ENCODE results near the gene MFF.
"Not testable (repeated sequence)": the region's sequence is repeated elsewhere in the genome, so short reads cannot be mapped to it uniquely, and the experiment has no call there.

MFF gene

DNA sequence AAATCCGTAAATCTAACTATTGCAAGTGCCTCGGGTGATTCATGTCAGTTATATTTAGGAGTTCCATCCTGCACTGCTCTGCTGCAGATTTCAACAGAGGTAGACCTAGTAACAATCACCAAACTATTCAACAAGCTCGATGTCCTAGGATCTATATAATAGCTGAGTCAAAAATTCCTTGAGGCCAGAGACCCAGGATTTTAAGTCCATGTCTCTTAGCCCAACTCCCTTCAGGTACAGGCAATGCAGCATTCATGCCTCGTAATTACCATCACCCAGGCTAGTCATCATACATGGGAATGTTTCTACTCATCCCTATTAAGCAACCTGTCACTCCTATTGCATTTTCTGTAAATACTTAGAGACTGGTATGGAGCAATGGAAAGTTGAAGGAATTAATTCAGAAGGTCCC is 53.3 kb downstream of the MFF start:
- no peak for DNase-seq

DNA sequence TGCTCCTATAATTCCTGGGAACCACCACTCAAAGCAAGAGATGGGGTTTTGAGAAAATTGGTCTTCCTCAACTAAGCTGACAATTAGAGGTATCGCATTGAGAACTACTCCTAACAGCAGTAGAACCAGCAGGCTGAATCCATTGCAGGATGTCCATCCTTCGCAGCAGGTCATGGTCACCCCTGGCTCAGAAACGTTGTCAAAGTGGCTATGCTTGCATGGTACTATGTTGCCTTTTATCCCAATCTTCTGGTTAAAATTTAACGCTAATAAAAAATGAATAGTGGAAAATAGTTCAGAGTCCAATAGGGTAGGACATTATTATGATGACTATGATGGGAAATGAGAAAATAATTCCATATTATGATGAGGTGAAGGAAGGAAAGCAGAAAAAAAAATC is 54.0 kb downstream of the MFF start, which contains the start of gene TM4SF20:
Gene TM4SF20 (minus strand): TSS at position 212 of the 400 bp plus-strand sequence. CDS start 38 bp downstream, at position 174.
- DNase-seq: no peak

DNA sequence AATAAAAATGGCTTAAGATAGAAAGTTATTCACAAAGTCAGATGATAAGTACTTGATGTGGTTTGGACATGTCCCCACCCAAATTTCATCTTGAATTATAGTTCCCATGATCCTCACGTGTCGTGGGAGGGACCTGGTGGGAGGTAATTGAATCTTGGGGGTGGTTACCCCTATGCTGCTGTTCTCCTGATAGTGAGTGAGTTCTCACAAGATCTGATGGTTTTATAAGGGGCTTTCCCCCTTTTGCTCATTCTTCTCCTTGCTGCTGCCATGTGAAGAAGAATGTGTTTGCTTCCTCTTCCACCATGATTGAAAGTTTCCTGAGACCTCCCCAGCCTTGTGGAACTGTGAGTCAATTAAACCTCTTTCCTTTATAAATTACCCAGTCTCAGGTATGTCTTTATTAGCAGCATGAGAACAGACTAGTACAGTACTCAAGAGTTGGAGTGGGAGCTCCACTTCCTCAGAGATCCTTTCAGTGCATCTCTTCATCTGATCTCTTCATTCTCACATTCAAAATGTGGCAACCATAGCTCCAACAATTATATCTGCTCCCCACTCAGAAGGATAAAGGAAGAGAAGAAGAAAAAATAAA is 57.3 kb downstream of the MFF start:
- not testable (repeated sequence) for DNase-seq

DNA sequence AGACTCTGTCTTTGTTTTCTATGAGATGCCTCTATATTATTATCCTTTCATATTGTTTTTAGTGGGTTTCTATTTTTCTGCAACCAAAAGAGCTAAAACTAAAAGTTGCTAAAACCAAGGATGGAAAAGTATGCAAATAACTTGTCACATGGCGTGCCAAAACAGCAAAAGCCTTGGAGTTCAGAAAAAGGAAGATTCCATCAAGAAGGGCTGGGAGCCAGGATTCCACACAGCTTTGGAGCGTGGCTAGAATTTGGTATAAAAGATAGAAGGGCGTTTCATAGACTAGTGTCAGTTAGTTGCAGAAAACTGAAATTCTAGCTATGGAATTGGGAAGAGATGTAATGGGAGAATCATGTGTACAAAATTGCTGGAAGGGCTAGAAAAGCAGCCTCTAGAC is 58.6 kb downstream of the MFF start:
- DNase-seq: no peak

DNA sequence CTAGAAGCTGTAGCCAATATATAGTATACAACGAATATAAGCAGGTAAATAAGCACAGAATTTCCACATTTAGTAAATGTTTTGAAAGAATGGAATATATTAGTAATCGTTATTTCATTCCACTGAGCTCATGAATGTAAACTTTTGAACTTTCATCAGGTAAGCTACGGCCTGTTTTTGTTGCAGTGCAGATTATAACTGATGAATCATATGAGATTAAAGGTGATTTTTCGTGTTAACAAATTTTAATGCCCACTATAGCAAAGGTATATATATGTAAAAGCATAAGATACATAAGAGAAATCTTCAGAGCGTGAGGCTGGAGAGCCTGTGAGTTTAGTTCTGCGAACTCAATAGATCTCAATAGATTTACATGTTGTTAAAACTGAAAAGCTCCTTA is 61.6 kb downstream of the MFF start:
- no peak for DNase-seq

DNA sequence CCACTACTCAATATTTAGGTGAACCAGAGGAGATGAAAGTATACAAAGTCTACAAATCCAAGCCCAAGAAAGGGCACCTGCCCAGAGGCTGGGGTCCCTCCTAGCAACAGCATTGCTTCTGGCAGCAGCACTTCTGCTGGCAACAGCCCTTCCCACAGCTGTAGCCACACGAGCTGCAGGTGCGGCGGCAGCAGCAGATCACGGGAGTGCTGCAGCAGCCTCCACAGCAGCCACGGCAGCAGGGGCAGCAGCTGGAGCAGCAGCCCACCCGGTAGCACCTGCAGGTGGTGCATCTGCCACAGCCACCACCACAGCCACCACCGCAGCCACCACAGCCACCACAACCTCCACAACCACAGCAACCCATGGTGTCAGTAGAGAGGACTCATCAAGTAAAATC is 62.5 kb downstream of the MFF start, which contains the start of gene SCYGR1:
Gene SCYGR1 (minus strand): TSS at position 367 of the 400 bp plus-strand sequence. CDS start 0 bp downstream, at position 367.
- DNase-seq: not testable (repeated sequence)

DNA sequence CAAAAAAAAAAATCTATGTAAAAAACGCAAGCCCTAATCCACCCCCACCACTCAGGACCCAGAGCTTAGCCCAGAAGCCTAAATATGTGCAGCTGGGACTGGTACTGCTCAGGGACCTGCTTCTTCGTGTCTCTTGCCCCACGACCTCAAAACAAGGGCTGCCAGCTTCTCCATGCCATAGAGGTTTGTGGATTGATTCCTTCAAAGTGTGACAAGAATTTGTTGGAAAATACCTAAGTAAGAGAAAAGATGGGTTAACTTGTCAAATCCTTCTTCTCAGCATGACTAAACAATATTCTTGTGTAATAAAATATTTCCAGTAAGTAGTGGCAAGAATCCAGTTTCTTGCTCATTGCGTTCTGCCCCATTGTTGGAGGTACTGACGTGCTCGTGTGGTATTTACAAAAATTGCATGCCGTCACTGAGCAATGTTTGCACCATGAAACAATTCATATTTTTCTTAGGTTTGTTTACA is 63.5 kb downstream of the MFF start:
- DNase-seq: no peak

DNA sequence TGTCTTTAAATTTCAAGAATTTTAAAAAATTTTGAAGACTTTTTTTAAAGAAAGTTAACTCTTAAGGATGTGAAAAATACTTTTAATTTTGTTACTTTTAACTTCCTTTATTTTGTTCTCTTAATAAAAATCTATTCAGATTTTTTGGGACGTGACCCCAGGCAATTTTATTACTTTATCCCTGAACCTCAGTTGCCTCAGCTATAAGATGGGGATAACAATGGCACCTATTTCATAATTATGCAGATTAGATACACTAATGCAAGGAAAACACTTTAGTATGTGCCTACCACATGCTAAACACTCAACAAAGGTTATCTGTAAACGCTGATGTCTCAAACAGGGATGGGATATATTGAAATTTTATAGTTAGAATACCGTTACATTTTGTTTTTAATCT is 64.2 kb downstream of the MFF start:
- no peak for DNase-seq

DNA sequence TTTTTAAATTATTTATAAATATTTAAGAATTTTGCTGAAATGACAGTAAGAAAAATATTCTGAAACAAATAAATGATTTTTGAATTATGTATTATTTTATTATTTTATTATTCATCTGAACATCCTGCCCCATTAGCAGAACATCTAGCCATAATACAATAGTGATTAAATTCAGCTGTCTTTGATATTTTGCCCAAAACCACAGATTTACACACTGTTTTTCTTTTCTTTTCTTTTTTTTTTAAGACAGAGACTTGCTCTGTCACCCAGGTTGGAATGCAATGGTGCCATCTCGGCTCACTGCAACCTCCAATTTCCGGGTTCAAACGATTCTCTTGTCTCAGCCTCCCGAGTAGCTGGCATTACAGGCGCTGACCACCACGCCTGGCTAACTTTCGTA is 64.6 kb downstream of the MFF start:
- DNase-seq: no peak

DNA sequence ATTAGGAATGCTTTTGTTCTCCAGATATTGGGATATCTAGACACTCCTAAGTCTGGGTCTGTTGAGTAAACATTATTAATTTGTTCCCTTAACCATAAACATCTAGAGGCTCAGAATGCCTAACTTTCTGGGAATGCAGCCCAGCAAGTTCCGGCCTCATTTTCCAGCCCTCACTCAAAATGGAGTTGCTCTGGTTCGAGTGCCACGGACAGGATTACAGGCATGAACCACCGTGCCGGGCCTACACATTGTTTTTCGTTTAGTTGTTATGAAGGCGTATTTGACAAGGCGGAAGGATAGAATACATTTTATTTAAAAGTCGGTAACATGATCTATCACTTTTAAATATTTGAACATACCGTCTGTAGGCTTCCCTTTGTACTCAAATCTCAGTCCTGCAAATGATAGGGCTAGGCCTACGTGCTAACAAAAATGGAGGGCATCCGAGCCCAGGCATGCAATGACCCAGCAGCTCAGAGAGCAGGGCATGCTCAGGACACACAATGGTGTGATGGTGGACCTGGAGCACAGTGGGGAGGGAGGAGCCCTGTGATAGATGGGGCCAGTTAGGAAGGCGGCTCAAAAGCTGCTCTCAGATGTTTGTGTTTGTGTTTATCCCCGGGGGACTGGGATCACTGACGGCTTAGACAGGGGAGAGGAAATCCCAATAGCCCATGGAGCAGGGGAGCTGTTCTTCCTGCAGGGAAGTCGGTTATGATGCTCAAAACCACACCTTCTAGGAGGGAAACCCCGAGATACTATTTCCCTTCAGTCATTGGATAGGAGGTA is 65.6 kb downstream of the MFF start:
- no peak for DNase-seq

DNA sequence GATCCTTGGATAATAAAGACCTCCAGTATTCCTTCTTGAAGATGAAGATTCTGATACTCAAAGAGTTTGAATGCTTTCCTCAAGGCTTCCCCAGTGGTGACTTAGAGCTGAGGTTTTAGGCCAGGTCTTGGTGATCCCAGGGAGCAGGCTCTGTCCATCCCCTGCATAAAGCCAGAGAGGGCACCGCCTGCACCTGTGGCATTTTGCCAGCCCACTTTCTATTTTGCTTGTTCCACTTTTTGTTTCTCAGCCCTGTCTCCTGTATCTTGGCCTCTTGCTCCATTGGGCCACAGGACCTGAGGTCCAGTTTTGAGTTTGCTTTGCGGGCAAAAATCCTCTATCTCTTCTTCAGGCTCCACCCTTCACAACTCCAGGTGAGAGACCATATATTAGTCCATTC is 69.3 kb downstream of the MFF start:
- DNase-seq: no peak

DNA sequence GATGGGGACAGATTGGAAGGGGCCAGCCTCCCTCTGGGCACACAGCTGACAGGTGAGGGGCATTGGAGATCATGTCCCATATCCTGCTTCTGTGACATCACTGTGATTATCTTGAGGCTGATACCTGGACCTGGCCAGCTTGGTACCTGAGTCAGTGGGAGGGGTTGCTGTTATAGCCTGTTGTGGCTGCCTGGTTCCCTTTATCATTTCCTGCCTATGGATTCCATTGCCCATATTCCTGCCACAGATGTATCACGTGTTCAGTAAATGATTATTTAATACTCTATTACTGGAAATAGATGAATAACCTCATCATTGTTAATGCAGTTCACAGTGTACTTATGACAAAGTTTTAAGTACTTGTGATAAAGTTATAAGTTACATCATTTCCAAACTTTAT is 70.5 kb downstream of the MFF start:
- no peak for DNase-seq

DNA sequence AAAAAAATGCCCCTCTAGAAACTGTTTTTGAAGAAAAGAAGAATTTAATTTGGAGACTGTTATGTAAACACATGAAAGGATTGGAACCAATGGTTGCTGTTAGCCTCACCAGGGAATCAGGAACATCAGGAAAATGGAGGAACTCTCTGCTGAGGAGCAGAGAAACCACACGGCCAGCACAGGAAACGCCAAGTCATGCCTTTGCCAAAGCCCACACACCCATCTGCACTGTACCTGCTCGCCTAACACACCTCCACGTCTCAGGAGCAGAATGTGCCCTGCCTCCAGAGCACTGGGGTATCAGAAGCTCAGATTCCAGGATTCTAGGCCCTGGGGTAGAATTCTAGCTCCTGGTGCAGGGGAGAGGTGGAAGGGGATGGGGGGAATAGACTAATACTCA is 72.5 kb downstream of the MFF start:
- DNase-seq: no peak

DNA sequence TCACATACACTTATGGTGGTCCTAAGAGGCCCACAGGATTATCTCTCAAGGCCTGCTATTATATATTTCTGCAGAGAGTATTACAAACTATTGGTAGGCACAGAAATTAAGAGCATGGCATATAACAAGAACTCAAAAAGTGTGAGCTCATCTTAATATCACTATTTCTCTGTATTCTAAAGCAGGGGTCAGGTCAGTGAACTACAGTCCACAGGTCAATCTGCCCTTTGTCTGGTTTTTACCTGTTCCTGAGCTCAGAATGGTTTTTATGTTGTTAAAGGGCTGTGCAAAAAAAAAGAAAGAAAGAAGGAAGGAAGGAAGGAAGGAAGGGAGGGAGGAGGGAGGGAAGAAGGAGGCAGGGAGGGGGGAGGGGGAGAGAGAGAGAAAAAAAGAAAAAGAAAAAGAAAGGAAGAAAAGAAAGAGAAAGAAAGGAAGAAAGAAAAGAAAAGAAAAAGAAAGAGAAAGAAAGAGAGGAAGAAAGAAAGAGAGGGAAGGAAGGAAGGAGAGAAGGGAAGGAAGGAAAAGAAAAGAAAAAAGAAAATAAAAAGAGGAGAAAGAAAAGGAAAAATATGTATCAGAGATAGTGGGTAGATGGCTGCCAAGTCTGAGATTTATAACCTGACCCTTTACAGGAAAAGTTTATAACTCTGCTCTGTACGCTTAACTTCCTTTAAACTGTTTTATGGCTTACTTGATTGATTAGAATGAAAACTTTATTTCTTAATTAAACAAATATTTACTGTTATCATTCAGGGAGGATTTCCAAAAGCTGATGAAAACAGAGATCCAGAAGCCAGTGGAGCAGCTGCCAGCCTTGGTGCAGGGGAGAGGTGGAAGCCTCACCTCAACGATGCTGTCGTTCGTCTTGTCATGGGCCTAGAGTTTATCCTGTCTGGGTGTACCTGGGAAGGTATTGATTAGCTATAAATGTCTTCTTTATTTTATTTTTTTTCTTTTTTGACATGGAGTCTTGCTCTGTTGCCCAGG is 73.9 kb downstream of the MFF start:
- no peak for DNase-seq

DNA sequence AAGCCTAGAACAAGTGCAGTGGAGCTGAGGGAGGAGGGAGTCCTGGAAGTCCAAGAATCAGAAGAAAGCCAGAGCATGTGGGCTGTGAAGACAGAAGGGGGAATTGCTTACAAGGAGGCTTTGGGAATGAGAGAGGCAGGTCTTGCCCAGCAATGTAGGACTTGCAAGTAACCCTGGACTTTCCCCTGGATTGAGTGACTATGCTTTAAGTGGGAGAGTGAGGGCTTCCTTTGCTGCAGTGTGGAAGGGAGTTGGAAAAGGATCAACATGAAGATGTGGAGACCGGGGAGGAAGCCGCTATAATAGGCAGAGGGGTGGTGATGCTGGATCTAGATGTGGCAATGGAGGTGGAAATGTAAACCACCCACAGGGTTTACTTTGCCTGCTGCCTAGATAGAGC is 76.5 kb downstream of the MFF start:
- no peak for DNase-seq

DNA sequence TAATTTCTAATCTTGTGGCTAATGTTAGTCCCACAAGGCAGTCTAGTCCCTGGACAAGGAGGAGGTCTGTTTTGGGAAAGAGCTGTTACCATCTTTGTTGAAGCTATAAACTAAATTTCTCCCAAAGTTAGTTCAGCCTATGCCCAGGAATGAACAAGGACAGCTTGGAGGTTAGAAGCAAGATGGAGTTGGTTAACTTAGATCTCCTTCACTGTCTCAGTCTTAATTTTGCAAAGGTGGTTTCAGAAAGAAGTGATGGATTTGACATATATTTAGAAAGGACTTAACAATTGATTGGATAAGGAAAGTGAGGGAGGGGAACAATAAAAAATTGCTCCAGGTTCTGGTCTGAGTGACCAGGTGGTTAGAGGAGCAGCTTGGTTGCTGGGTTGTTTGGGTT is 77.3 kb downstream of the MFF start:
- no peak for DNase-seq

DNA sequence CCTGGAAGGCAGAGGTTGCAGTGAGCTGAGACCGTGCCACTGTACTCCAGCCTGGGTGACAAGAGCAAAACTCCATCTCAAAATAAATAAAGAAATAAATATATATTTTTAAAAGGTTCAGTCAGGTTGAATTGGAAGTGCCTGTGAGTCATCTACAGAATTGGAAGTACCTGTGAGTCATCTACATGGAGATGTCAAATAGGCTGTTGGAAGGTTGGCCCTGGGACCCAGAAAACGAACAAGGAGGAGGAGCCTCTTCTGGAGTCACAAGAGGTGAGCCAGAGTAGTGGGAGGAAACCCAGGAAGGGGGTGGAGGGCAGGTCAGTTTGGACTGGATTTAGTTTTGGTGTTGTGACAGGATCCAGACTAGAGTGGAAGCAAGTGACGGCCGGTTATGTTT is 77.9 kb downstream of the MFF start:
- DNase-seq: no peak

DNA sequence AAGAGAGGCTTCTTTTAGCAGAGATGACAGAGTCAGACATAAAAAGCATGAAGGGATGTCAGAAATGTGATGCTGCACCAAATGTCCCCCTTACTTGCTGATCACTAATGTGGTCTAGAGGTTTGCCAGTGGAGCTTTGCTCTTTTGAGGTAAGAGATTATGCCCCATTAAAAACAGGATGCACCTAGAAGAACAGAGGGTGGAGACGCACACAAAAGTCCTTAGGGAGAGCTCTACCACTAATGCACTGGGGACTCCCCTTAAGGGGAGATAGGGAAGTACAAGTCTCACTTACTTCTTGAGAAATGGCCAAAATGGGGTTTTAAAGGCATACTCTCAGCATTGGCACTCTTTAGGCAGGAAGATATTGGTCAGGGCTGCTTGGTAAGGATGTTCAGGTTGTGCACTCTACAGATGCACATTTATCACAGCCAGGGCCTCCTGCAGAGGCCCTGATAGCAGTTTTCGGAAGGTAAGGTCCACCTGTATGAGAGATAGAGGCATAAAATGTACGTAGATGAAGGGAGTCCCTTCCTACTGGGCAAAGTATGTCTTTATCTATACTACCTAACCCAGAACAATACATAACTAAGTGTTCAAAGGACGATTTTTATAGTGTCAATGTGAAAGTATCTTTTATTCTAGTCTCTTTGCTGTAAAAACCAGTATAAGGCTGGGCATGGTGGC is 79.7 kb downstream of the MFF start:
- peak in 1 of 2 experiments; percentile 1 for DNase-seq

DNA sequence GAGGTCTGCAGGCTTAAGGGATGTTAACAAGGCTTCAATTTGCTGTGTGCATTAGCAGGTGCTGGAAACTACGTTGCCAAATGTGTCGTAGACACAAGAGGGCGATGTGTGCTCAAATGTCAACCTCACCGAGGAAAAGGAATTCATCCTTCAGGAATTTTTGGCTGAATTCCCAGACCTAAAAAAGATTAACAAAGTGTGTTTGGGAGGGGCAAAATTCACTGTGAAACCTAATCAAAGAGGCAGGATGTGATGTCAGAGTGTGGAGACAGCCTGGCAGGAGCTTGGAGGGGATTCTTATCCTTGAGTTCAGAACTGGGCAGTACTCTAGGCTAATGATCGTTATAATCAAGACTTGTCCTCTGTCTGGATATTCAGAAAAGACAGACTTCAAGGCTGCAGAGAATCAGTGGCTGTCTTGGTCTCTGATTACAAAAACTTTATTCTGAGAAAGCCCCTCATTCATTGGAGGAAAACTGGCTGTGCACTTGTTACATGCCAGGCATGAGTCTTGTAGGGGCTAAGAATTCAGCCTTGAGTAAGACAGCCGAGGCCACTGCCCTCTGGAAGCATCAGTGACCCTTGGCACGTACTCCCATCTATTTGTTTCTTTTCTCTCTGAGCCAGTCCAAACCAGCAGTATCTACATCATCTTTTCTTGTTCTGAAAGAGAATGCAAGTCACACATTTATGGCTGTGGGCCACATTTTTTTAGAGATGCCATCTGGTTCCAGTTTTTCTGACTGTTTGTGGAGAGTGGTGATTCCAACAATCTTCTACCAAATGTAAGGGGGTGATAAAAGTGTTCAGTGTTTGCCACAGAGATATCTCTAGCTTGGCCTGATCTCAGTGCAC is 81.4 kb downstream of the MFF start:
- DNase-seq: peak; percentile 5 to 10

All from Kasumi-1 (cell line).